IMR-90 (cell line): ENCODE measurements around the gene SLC4A3. TPM values are rescaled to one million over a fixed set of nuclear protein-coding genes. Genes with fewer than 3 reads are reported as not detected.

Experiments used
- ATAC-seq: fragments of 200-7000 bp; cut with Tn5 transposase; 2 replicates; pipeline ENCODE4 v1.9.1; 2020; ENCODE audit warnings: low read depth, mild to moderate bottlenecking, moderate library complexity
- BruUV-seq: library from RNA; stranded (reverse); fragments of 400-500 nt; replicated peaks from 2 replicates; lab custom pipeline; 2021; lab: Mats Ljungman, UMichigan
- CTCF ChIA-PET: fragments of 300-600 bp; formaldehyde crosslinking; extraction: SDS; loops from one replicate; lab custom pipeline; 2021; ENCODE audit warnings: antibody characterized with exemption; lab: Yijun Ruan, JAX
- POLR2A ChIA-PET: fragments of 300-600 bp; sonication (Branson Sonifier 250); formaldehyde crosslinking; loops from one replicate; lab custom pipeline; 2022; ENCODE audit warnings: antibody characterized with exemption; ENCODE audit not compliant: unreplicated experiment; lab: Charles Lee
- DNase-seq: peaks from one replicate; pipeline ENCODE4 v3.0.0; 2013
- H2AFZ ChIP-seq: replicated peaks from 2 replicates; pipeline ENCODE3; 2013; ENCODE audit warnings: low read length, mild to moderate bottlenecking; ENCODE audit not compliant: poor library complexity
- H2AK5ac ChIP-seq: 2 replicates; pipeline ENCODE4 v1.6.1; 2013; ENCODE audit warnings: low read depth, low read length, inconsistent platforms
- H2AK9ac ChIP-seq: replicated peaks from 2 replicates; pipeline ENCODE3; 2013; ENCODE audit warnings: mild to moderate bottlenecking, low read depth, low read length, moderate library complexity; ENCODE audit not compliant: poor library complexity
- H2BK120ac ChIP-seq: 2 replicates; pipeline ENCODE4 v1.6.1; 2013; ENCODE audit warnings: low read depth, low read length, inconsistent platforms
- H2BK15ac ChIP-seq: 3 replicates; pipeline ENCODE4 v1.6.1; 2013; ENCODE audit warnings: low read depth, low read length, inconsistent platforms
- H2BK20ac ChIP-seq: 2 replicates; pipeline ENCODE4 v1.6.1; 2013; ENCODE audit warnings: low read depth, mild to moderate bottlenecking, inconsistent platforms, low read length, moderate library complexity
- H2BK5ac ChIP-seq: 2 replicates; pipeline ENCODE4 v1.6.1; 2013; ENCODE audit warnings: mild to moderate bottlenecking, low read depth, low read length, inconsistent platforms; ENCODE audit not compliant: poor library complexity, severe bottlenecking
- H3K14ac ChIP-seq: replicated peaks from 2 replicates; pipeline ENCODE4 v1.6.1; 2013; ENCODE audit warnings: low read depth, low read length, inconsistent platforms
- H3K18ac ChIP-seq: 2 replicates; pipeline ENCODE4 v1.6.1; 2013; ENCODE audit warnings: low read depth, low read length, control low read depth
- H3K23ac ChIP-seq: 2 replicates; pipeline ENCODE4 v1.6.1; 2013; ENCODE audit warnings: low read depth, low read length, inconsistent platforms
- H3K27ac ChIP-seq: 2 replicates; pipeline ENCODE4 v1.5.1; 2013; ENCODE audit warnings: mild to moderate bottlenecking, control low read depth, low read length; ENCODE audit not compliant: insufficient read depth
- H3K27me3 ChIP-seq: 2 replicates; pipeline ENCODE4 v1.6.1; 2013; ENCODE audit warnings: low read length; ENCODE audit not compliant: control insufficient read depth, insufficient read depth
- H3K36me3 ChIP-seq: 2 replicates; pipeline ENCODE4 v1.6.1; 2013; ENCODE audit warnings: low read length, mixed read lengths; ENCODE audit not compliant: control insufficient read depth, insufficient read depth
- H3K4ac ChIP-seq: 2 replicates; pipeline ENCODE4 v1.6.1; 2013; ENCODE audit warnings: low read depth, low read length, inconsistent platforms
- H3K4me1 ChIP-seq: 2 replicates; pipeline ENCODE4 v1.6.1; 2013; ENCODE audit warnings: low read length, mixed read lengths; ENCODE audit not compliant: control insufficient read depth, insufficient read depth
- H3K4me2 ChIP-seq: 2 replicates; pipeline ENCODE4 v1.6.1; 2013; ENCODE audit warnings: low read depth, mild to moderate bottlenecking, control low read depth, low read length, moderate library complexity
- H3K4me3 ChIP-seq: 2 replicates; pipeline ENCODE4 v1.5.1; 2013; ENCODE audit warnings: low read depth, mild to moderate bottlenecking, control low read depth, low read length, moderate library complexity; ENCODE audit not compliant: insufficient read depth
- H3K56ac ChIP-seq: 2 replicates; pipeline ENCODE4 v1.6.1; 2013; ENCODE audit warnings: low read length, inconsistent platforms; ENCODE audit not compliant: insufficient read depth; ENCODE audit errors: extremely low read depth
- H3K79me1 ChIP-seq, 2 experiments: 2 replicates each; pipeline ENCODE4 v1.6.1; 2013; ENCODE audit warnings: low read length in 2 of 2, inconsistent platforms in 1 of 2, low read depth in 1 of 2
- H3K9ac ChIP-seq: 2 replicates; pipeline ENCODE4 v1.6.1; 2013; ENCODE audit warnings: low read depth, low read length, control low read depth
- H3K9me1 ChIP-seq: 2 replicates; pipeline ENCODE4 v1.6.1; 2013; ENCODE audit warnings: low read length, inconsistent platforms; ENCODE audit not compliant: insufficient read depth
- H3K9me3 ChIP-seq: 2 replicates; pipeline ENCODE4 v1.6.1; 2013; ENCODE audit warnings: low read length; ENCODE audit not compliant: control insufficient read depth, insufficient read depth
- H4K20me1 ChIP-seq: 2 replicates; pipeline ENCODE4 v1.6.1; 2013; ENCODE audit warnings: low read length, inconsistent platforms; ENCODE audit not compliant: insufficient read depth
- H4K5ac ChIP-seq: 2 replicates; pipeline ENCODE4 v1.6.1; 2013; ENCODE audit warnings: mild to moderate bottlenecking, low read depth, low read length, control low read depth
- H4K8ac ChIP-seq, 2 experiments: 2 replicates each; pipeline ENCODE4 v1.6.1; 2013; ENCODE audit warnings: low read depth in 2 of 2, low read length in 2 of 2, control low read depth in 1 of 2, inconsistent platforms in 1 of 2
- H4K91ac ChIP-seq: 2 replicates; pipeline ENCODE4 v1.6.1; 2013; ENCODE audit warnings: low read depth, low read length, inconsistent platforms; ENCODE audit not compliant: insufficient read depth
- BHLHE40 ChIP-seq: fragments of 150-350 bp; IDR thresholded peaks from 2 replicates; pipeline ENCODE4 v1.6.1; 2016; ENCODE audit warnings: mild to moderate bottlenecking, low read depth, low read length
- CEBPB ChIP-seq: IDR thresholded peaks from 2 replicates; pipeline ENCODE4 v1.6.1; 2012; ENCODE audit warnings: low read depth, low read length, improper control_type of control experiment
- CHD1 ChIP-seq: IDR thresholded peaks from 2 replicates; pipeline ENCODE4 v1.6.1; 2012; ENCODE audit warnings: low read depth, low read length, improper control_type of control experiment
- CTCF ChIP-seq: conservative IDR thresholded peaks from 2 replicates; pipeline ENCODE4 v1.5.1; 2012; ENCODE audit warnings: mild to moderate bottlenecking, low read depth, low read length, improper control_type of control experiment
- FOS ChIP-seq: fragments of 150-350 bp; IDR thresholded peaks from 2 replicates; pipeline ENCODE4 v1.6.1; 2016; ENCODE audit warnings: low read depth, low read length
- MAZ ChIP-seq: IDR thresholded peaks from 2 replicates; pipeline ENCODE4 v1.6.1; 2012; ENCODE audit warnings: low read depth, mild to moderate bottlenecking, low read length, improper control_type of control experiment, moderate library complexity, borderline replicate concordance
- NFE2L2 ChIP-seq: fragments of 150-350 bp; IDR thresholded peaks from 2 replicates; pipeline ENCODE4 v1.6.1; 2016; ENCODE audit warnings: low read depth, mild to moderate bottlenecking, low read length
- RAD21 ChIP-seq: IDR thresholded peaks from 2 replicates; pipeline ENCODE4 v1.6.1; 2012; ENCODE audit warnings: low read length, improper control_type of control experiment
- RCOR1 ChIP-seq: IDR thresholded peaks from 2 replicates; pipeline ENCODE4 v1.6.1; 2012; ENCODE audit warnings: mild to moderate bottlenecking, low read length, improper control_type of control experiment; ENCODE audit not compliant: insufficient replicate concordance
- RFX5 ChIP-seq: IDR thresholded peaks from 2 replicates; pipeline ENCODE4 v1.8.0; 2012; ENCODE audit warnings: low read depth, mild to moderate bottlenecking, low read length, moderate library complexity
- WGBS, 2 experiments: methylation state at CpG; one replicate each; pipeline versions ENCODE4 v1.1.5 to v1.1.7; 2013; ENCODE audit warnings: missing lambda C conversion rate in 2 of 2; ENCODE audit not compliant: insufficient read length in 1 of 2; ENCODE audit errors: extremely low coverage in 2 of 2; 5-methylcytosine and 5-hydroxymethylcytosine counted together
- dilution Hi-C: fragments of 300-500 bp; cut with HindIII; formaldehyde crosslinking; loops from one replicate; pipeline ENCODE4 v1.14.3; 2018; ENCODE audit warnings: low sequenced_read_pairs; ENCODE audit not compliant: unreplicated experiment
- in situ Hi-C: fragments of 300-500 bp; cut with MboI; formaldehyde crosslinking; loops from 3 replicates; pipeline ENCODE4 v1.14.3; 2019; ENCODE audit warnings: low sequenced_read_pairs, inconsistent platforms, mixed read lengths
- intact Hi-C: fragments of 100-400 bp; cut with micrococcal nuclease; formaldehyde crosslinking; loops from 2 replicates; pipeline ENCODE4 v1.10.0; 2022
- polyA plus RNA-seq, 3 experiments: library from polyadenylated mRNA; depleted of rRNA; stranded (reverse); fragments of >200 nt; gene quantifications; 2 replicates each; pipeline ENCODE4 v1.2.3, GENCODE V29; 2012; ENCODE audit warnings: low replicate concordance in 1 of 3
- total RNA-seq: library from RNA; depleted of rRNA; stranded (reverse); fragments of >200 nt; gene quantifications from 2 replicates; pipeline ENCODE4 v1.2.3, GENCODE V29; 2012
- TF ChIP-seq, protein P1 (sequence below): fragments of 150-350 bp; IDR thresholded peaks from 2 replicates; pipeline ENCODE4 v1.6.1; 2017; ENCODE audit warnings: mild to moderate bottlenecking, antibody characterized with exemption, low read length, low read depth
- TF ChIP-seq, protein P2 (sequence below): fragments of 150-350 bp; IDR thresholded peaks from 2 replicates; pipeline ENCODE4 v1.6.1; 2016; ENCODE audit warnings: low read depth, mild to moderate bottlenecking, low read length, moderate library complexity, borderline replicate concordance

Gene SLC4A3
- total and polyA plus RNA-seq, 2 of the 4 experiments (the other 2 are of a cell fraction) = 0.90 to 6.1 TPM

DNA sequence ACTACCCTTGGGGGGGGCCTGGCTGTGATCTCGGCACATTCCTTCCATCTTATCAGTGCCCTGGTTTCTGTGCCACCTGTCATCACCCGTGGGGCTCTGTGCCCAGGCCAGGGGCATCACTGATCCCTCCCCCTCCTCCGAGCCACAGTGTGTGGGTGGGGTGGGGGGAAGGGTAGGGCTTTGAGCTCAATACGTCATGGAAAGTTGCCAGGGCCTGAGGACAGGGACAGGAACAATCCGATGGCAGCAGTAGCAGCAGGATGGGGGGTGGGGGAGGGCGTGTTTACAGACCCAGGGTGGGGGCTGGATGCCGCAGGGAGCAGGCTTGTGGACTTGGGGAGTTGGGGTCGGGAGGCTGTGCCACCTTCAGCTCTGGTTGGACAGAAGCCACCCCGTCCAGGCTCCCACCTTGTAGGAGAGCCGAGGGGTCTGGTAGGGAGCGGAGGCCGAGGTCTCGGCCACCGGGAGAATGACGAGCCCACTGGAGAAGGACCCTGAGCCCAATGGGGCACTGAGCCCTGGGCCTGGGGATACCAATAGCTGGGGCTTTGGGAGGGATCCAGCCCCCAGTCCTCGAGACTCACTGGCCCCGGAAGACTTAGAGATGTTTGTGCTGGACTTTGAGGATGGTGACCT lies 3.5 kb downstream of the SLC4A3 start:
- ChIA-PET CTCF (interaction anchor here (0.7 kb wide), 1 partner anchor 9 kb away, joined by 4 read pairs; no protein-coding TSS in a partner anchor), POLR2A (no interaction called here)
- Histone ChIP-seq H3K36me3 (peaks cover 5% of the 10 kb centered on the region; the same call in 1 of the 2 replicates), H3K9me3 (no peaks in the 10 kb centered on the region), H2BK120ac (no peak overlapping the region), H3K23ac (no peak overlapping the region), H3K9ac (no peak overlapping the region), H3K9me1 (no peaks in the 10 kb centered on the region), H2AFZ (no peak overlapping the region), H2BK20ac (no peak overlapping the region), H3K56ac (no peak overlapping the region), H4K91ac (no peak overlapping the region), H3K27me3 (peaks cover 12% of the 10 kb centered on the region), H3K4ac (no peak overlapping the region), H2AK9ac (no peak overlapping the region), H3K27ac (no peak overlapping the region), H4K5ac (no peak overlapping the region), H2BK15ac (no peak overlapping the region), H3K18ac (no peak overlapping the region), H3K14ac (no peak overlapping the region), H2AK5ac (no peak overlapping the region), H3K79me1 (no peaks in the 10 kb centered on the region), H4K8ac (no peak overlapping the region), H3K4me2 (no peak overlapping the region), H2BK5ac (no peak overlapping the region), H3K4me1 (no peaks in the 10 kb centered on the region; the same call in none of the 2 replicates), H3K4me3 (no peak overlapping the region), H4K20me1 (no peaks in the 10 kb centered on the region; the same call in none of the 2 replicates)
- no TSS peak for BruUV-seq
- 72% methylated on average over 2 of the region's 17 CpGs; no CpG with 5 or more reads in 1 of the 2 experiments for WGBS, 2 experiments
- intact Hi-C loops = no loop called here
- dilution Hi-C loops = no loop called here
- ATAC-seq = no peak
- no peak for DNase-seq
- TF ChIP-seq, protein P1, sequence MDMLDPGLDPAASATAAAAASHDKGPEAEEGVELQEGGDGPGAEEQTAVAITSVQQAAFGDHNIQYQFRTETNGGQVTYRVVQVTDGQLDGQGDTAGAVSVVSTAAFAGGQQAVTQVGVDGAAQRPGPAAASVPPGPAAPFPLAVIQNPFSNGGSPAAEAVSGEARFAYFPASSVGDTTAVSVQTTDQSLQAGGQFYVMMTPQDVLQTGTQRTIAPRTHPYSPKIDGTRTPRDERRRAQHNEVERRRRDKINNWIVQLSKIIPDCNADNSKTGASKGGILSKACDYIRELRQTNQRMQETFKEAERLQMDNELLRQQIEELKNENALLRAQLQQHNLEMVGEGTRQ = no peak
- TF ChIP-seq MAZ (no peak), RFX5 (no peak), CTCF (no peak), FOS (no peak), CEBPB (no peak), CHD1 (no peak), NFE2L2 (no peak), RCOR1 (no peak), RAD21 (no peak), BHLHE40 (no peak)
- TF ChIP-seq, protein P2, sequence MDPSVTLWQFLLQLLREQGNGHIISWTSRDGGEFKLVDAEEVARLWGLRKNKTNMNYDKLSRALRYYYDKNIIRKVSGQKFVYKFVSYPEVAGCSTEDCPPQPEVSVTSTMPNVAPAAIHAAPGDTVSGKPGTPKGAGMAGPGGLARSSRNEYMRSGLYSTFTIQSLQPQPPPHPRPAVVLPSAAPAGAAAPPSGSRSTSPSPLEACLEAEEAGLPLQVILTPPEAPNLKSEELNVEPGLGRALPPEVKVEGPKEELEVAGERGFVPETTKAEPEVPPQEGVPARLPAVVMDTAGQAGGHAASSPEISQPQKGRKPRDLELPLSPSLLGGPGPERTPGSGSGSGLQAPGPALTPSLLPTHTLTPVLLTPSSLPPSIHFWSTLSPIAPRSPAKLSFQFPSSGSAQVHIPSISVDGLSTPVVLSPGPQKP = no peak
- in situ Hi-C loops = no loop called here
